Measurements from ENCODE around the gene FAM47E. TPM values are rescaled to one million over a fixed set of nuclear protein-coding genes. Genes with fewer than 3 reads are reported as not detected.

FAM47E gene
- total RNA-seq, 1 donor from 2014 or later = 2.9 TPM

- H3K9me3 Mint-ChIP-seq (ENCODE audit: unreplicated experiment) = peaks cover 14% of the 10 kb centered on the region
- peaks cover 5% of the 10 kb centered on the region for H3K36me3 Mint-ChIP-seq (ENCODE audit: unreplicated experiment)
- H3K27ac Mint-ChIP-seq (ENCODE audit: unreplicated experiment) = peak overlapping the region; percentile 88
- peak overlapping the region; percentile 92 for H3K4me3 Mint-ChIP-seq (ENCODE audit: unreplicated experiment)
- peaks cover 7% of the 10 kb centered on the region for H3K27me3 Mint-ChIP-seq (ENCODE audit: unreplicated experiment)
- peak; percentile 83 for DNase-seq
- TF ChIP-seq CTCF (IDR thresholded peaks at IDR 0.05; ENCODE audit: partially characterized antibody, unreplicated experiment) = peak; percentile 17
- peaks cover 36% of the 10 kb centered on the region for H3K4me1 Mint-ChIP-seq (ENCODE audit: low read depth, unreplicated experiment)
Observed at GRCh38 chr4:76306882-76307659, 55.5 kb downstream of the FAM47E start.

GRCh38 chr4:76307660-76308014, 56.1 kb downstream of the FAM47E start:
- Mint-ChIP-seq H3K4me1 (ENCODE audit: low read depth, unreplicated experiment) (peaks cover 41% of the 10 kb centered on the region), H3K27ac (ENCODE audit: unreplicated experiment) (no peak overlapping the region), H3K4me3 (ENCODE audit: unreplicated experiment) (peak overlapping the region; percentile 92), H3K27me3 (ENCODE audit: unreplicated experiment) (peaks cover 7% of the 10 kb centered on the region), H3K9me3 (ENCODE audit: unreplicated experiment) (peaks cover 14% of the 10 kb centered on the region), H3K36me3 (ENCODE audit: unreplicated experiment) (peaks cover 5% of the 10 kb centered on the region)
- no peak for DNase-seq
- TF ChIP-seq CTCF (IDR thresholded peaks at IDR 0.05; ENCODE audit: partially characterized antibody, unreplicated experiment) = no peak

DNA sequence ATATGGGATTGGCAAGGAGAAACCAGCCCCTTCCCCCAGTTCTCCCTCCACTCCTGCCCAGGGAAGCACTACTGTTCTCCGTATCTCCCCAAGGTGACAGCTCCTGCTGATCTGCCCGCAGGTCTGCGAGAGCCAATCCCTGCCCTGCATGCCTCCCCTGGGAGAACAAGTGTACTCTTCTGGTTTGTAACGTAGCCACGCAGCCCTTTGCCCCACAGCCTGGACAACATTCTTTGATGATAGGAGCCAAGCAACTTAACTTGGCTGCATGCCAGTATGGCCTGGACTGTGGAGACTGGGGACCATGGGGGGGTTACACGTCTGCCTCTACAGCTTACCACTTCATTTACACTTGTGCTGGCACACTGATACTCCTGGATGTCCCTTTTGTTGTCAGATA, 57.0 kb downstream of the FAM47E start:
- Mint-ChIP-seq H3K27ac (ENCODE audit: unreplicated experiment) (peak overlapping the region; percentile 57), H3K36me3 (ENCODE audit: unreplicated experiment) (peaks cover 5% of the 10 kb centered on the region), H3K27me3 (ENCODE audit: unreplicated experiment) (peaks cover 7% of the 10 kb centered on the region), H3K9me3 (ENCODE audit: unreplicated experiment) (peaks cover 14% of the 10 kb centered on the region), H3K4me3 (ENCODE audit: unreplicated experiment) (peak overlapping the region; percentile 92), H3K4me1 (ENCODE audit: low read depth, unreplicated experiment) (peaks cover 41% of the 10 kb centered on the region)
- TF ChIP-seq CTCF (IDR thresholded peaks at IDR 0.05; ENCODE audit: partially characterized antibody, unreplicated experiment) = no peak
- DNase-seq = peak; percentile 32

- H3K4me1 Mint-ChIP-seq (ENCODE audit: low read depth, unreplicated experiment) = peaks cover 39% of the 10 kb centered on the region
- peaks cover 4% of the 10 kb centered on the region for H3K27me3 Mint-ChIP-seq (ENCODE audit: unreplicated experiment)
- TF ChIP-seq CTCF (IDR thresholded peaks at IDR 0.05; ENCODE audit: partially characterized antibody, unreplicated experiment) = no peak
- H3K9me3 Mint-ChIP-seq (ENCODE audit: unreplicated experiment) = peaks cover 12% of the 10 kb centered on the region
- peaks cover 16% of the 10 kb centered on the region for H3K36me3 Mint-ChIP-seq (ENCODE audit: unreplicated experiment)
- no peak for DNase-seq
- peak overlapping the region; percentile 91 for H3K27ac Mint-ChIP-seq (ENCODE audit: unreplicated experiment)
- peak overlapping the region; percentile 92 for H3K4me3 Mint-ChIP-seq (ENCODE audit: unreplicated experiment)
Observed at GRCh38 chr4:76309939-76310550, 58.5 kb downstream of the FAM47E start.

GRCh38 chr4:76310683-76311082, 59.2 kb downstream of the FAM47E start:
- DNase-seq = peak; percentile 63
- Mint-ChIP-seq H3K9me3 (ENCODE audit: unreplicated experiment) (peaks cover 8% of the 10 kb centered on the region), H3K4me3 (ENCODE audit: unreplicated experiment) (peak overlapping the region; percentile 53), H3K27ac (ENCODE audit: unreplicated experiment) (peak overlapping the region; percentile 91), H3K4me1 (ENCODE audit: low read depth, unreplicated experiment) (peaks cover 34% of the 10 kb centered on the region), H3K36me3 (ENCODE audit: unreplicated experiment) (peaks cover 11% of the 10 kb centered on the region), H3K27me3 (ENCODE audit: unreplicated experiment) (peaks cover 2% of the 10 kb centered on the region)
- no peak for TF ChIP-seq CTCF (IDR thresholded peaks at IDR 0.05; ENCODE audit: partially characterized antibody, unreplicated experiment)

Measured in glutamatergic neuron (in vitro differentiated cells).